Progenitor cell of endocrine pancreas (in vitro differentiated cells): Measurements from ENCODE around the gene KCNIP4. TPM values are rescaled to one million over a fixed set of nuclear protein-coding genes. Genes with fewer than 3 reads are reported as not detected.

Experiments used
- DNase-seq: peaks from one replicate; pipeline ENCODE4 v3.0.0; 2021; ENCODE audit warnings: low spot score; ENCODE audit not compliant: unreplicated experiment
- H3K27ac Mint-ChIP-seq: 2 replicates; pipeline ENCODE4 v1.8.0; 2021; ENCODE audit warnings: mild to moderate bottlenecking, moderate library complexity, mixed read lengths
- H3K27me3 Mint-ChIP-seq: 2 replicates; pipeline ENCODE4 v1.8.0; 2021; ENCODE audit warnings: mixed read lengths
- H3K36me3 Mint-ChIP-seq: 2 replicates; pipeline ENCODE4 v1.8.0; 2022; ENCODE audit warnings: mixed read lengths; ENCODE audit not compliant: insufficient read depth
- H3K4me1 Mint-ChIP-seq: 2 replicates; pipeline ENCODE4 v1.8.0; 2021; ENCODE audit warnings: low read depth, mixed read lengths
- H3K4me3 Mint-ChIP-seq: 2 replicates; pipeline ENCODE4 v1.8.0; 2021; ENCODE audit warnings: low read depth, mild to moderate bottlenecking, moderate library complexity, mixed read lengths
- H3K9me3 Mint-ChIP-seq: 2 replicates; pipeline ENCODE4 v1.8.0; 2021; ENCODE audit warnings: low read depth, mixed read lengths
- total RNA-seq: library from RNA; stranded (reverse); gene quantifications from 2 replicates; pipeline ENCODE4 v1.2.1, GENCODE V29; 2021
- TF ChIP-seq, protein P1 (sequence below): fragments of 200-600 bp; sonication (generic); IDR thresholded peaks from one replicate; pipeline ENCODE4 v1.5.0; 2021; ENCODE audit warnings: antibody characterized with exemption, mild to moderate bottlenecking; ENCODE audit not compliant: unreplicated experiment

The KCNIP4 gene
- total RNA-seq, 1 donor from 2014 or later, result 0.43 TPM

- H3K36me3 Mint-ChIP-seq, result no peaks in the 10 kb centered on the region
- no peaks in the 10 kb centered on the region for H3K27me3 Mint-ChIP-seq
Observed at GRCh38 chr4:20954541-20954940, 994.0 kb downstream of the KCNIP4 start.

GRCh38 chr4:20944961-20945360 lies 1003.6 kb downstream of the KCNIP4 start:
- H3K27ac Mint-ChIP-seq, result no peak overlapping the region
- no peaks in the 10 kb centered on the region for H3K36me3 Mint-ChIP-seq
- no peak overlapping the region for H3K4me3 Mint-ChIP-seq
- no peak for DNase-seq
- H3K9me3 Mint-ChIP-seq, result no peaks in the 10 kb centered on the region
- H3K4me1 Mint-ChIP-seq, result no peaks in the 10 kb centered on the region
- H3K27me3 Mint-ChIP-seq, result no peaks in the 10 kb centered on the region
- TF ChIP-seq, protein P1, sequence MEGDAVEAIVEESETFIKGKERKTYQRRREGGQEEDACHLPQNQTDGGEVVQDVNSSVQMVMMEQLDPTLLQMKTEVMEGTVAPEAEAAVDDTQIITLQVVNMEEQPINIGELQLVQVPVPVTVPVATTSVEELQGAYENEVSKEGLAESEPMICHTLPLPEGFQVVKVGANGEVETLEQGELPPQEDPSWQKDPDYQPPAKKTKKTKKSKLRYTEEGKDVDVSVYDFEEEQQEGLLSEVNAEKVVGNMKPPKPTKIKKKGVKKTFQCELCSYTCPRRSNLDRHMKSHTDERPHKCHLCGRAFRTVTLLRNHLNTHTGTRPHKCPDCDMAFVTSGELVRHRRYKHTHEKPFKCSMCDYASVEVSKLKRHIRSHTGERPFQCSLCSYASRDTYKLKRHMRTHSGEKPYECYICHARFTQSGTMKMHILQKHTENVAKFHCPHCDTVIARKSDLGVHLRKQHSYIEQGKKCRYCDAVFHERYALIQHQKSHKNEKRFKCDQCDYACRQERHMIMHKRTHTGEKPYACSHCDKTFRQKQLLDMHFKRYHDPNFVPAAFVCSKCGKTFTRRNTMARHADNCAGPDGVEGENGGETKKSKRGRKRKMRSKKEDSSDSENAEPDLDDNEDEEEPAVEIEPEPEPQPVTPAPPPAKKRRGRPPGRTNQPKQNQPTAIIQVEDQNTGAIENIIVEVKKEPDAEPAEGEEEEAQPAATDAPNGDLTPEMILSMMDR, result no peak

More at GRCh38 chr4:20954541-20954940, 994.0 kb downstream of the KCNIP4 start:
- Mint-ChIP-seq H3K27ac (no peak overlapping the region), H3K4me1 (peaks cover 2% of the 10 kb centered on the region), H3K9me3 (no peaks in the 10 kb centered on the region), H3K4me3 (no peak overlapping the region)
- TF ChIP-seq, protein P1, result no peak
- DNase-seq, result no peak

GRCh38 chr4:20944451-20944850 lies 1004.1 kb downstream of the KCNIP4 start:
- H3K4me3 Mint-ChIP-seq, result no peak overlapping the region
- H3K27ac Mint-ChIP-seq, result no peak overlapping the region
- no peaks in the 10 kb centered on the region for H3K36me3 Mint-ChIP-seq
- TF ChIP-seq, protein P1, result no peak
- no peaks in the 10 kb centered on the region for H3K4me1 Mint-ChIP-seq
- no peak for DNase-seq
- H3K9me3 Mint-ChIP-seq, result no peaks in the 10 kb centered on the region
- no peaks in the 10 kb centered on the region for H3K27me3 Mint-ChIP-seq

GRCh38 chr4:20938204-20938603 lies 1010.4 kb downstream of the KCNIP4 start:
- Mint-ChIP-seq H3K4me3 (no peak overlapping the region), H3K27me3 (peaks cover 6% of the 10 kb centered on the region), H3K9me3 (no peaks in the 10 kb centered on the region), H3K27ac (no peak overlapping the region), H3K36me3 (no peaks in the 10 kb centered on the region), H3K4me1 (no peaks in the 10 kb centered on the region)
- no peak for DNase-seq
- TF ChIP-seq, protein P1, result no peak

DNA sequence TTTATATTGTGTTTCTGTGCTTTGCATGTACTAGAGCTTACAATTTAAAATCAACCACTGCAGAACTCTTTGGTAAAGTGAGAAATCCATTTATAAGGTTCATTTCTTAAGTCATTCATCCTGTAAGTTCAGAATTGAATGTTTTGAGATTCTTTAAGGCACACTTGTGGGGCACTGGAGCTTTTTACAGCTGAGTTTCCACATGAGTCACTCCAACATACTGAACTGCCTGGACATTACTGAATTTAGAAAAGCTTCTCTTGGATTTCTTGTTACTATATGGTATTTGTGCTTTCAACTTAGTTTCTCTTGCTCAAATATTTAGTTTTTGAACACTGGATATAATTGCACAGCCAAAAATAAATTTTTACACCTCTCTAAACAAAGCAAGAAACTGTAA lies 1022.0 kb downstream of the KCNIP4 start:
- Mint-ChIP-seq H3K27ac (no peak overlapping the region), H3K4me1 (no peaks in the 10 kb centered on the region), H3K27me3 (no peaks in the 10 kb centered on the region), H3K9me3 (no peaks in the 10 kb centered on the region), H3K4me3 (no peak overlapping the region), H3K36me3 (no peaks in the 10 kb centered on the region)
- TF ChIP-seq, protein P1, result no peak
- no peak for DNase-seq
